HepG2 (cell line): ENCODE data around the gene RAC3. TPM values are rescaled to one million over a fixed set of nuclear protein-coding genes. Genes with fewer than 3 reads are reported as not detected.

Experiments used
- ATF1 ChIP-seq: IDR thresholded peaks from 2 replicates; pipeline ENCODE4 v1.6.1; 2016; ENCODE audit warnings: mild to moderate bottlenecking, control low read depth
- KLF9 ChIP-seq: IDR thresholded peaks from 2 replicates; pipeline ENCODE4 v1.6.1; 2016; ENCODE audit warnings: low read depth
- MTA1 ChIP-seq: sonication (generic); formaldehyde crosslinking; IDR thresholded peaks from 2 replicates; pipeline ENCODE4 v1.4.0; 2020; ENCODE audit warnings: missing genetic modification reagents, mild to moderate bottlenecking, borderline replicate concordance
- RFX3 ChIP-seq: IDR thresholded peaks from 2 replicates; pipeline ENCODE4 v1.6.1; 2016; ENCODE audit warnings: missing biosample characterization, missing genetic modification reagents
- THYN1 ChIP-seq: sonication (generic); formaldehyde crosslinking; IDR thresholded peaks from 2 replicates; pipeline ENCODE4 v1.8.1; 2023; ENCODE audit warnings: low read depth, mild to moderate bottlenecking, moderate library complexity, missing genetic modification reagents, borderline replicate concordance
- TOE1 ChIP-seq: sonication (generic); formaldehyde crosslinking; IDR thresholded peaks from 2 replicates; pipeline ENCODE4 v1.4.0; 2020; ENCODE audit warnings: mild to moderate bottlenecking, missing genetic modification reagents
- ZNF367 ChIP-seq: sonication (generic); formaldehyde crosslinking; IDR thresholded peaks from 2 replicates; pipeline ENCODE4 v1.4.0; 2020; ENCODE audit warnings: missing genetic modification reagents, borderline replicate concordance
- ZNF432 ChIP-seq: sonication (generic); formaldehyde crosslinking; IDR thresholded peaks from 2 replicates; pipeline ENCODE4 v1.5.0; 2020; ENCODE audit warnings: missing genetic modification reagents, mild to moderate bottlenecking, borderline replicate concordance
- ZNF570 ChIP-seq: sonication (generic); formaldehyde crosslinking; IDR thresholded peaks from 2 replicates; pipeline ENCODE4 v1.4.0; 2020; ENCODE audit warnings: mild to moderate bottlenecking, missing genetic modification reagents, borderline replicate concordance
- ZNF746 ChIP-seq: sonication (generic); formaldehyde crosslinking; IDR thresholded peaks from 2 replicates; pipeline ENCODE4 v1.8.0; 2022; ENCODE audit warnings: mild to moderate bottlenecking, missing genetic modification reagents
- ZNF816 ChIP-seq: sonication (generic); formaldehyde crosslinking; IDR thresholded peaks from 2 replicates; pipeline ENCODE4 v1.8.0; 2022; ENCODE audit warnings: missing genetic modification reagents, mild to moderate bottlenecking, borderline replicate concordance
- polyA plus RNA-seq, 8 experiments: library from polyadenylated mRNA; depleted of rRNA in 3 of 8; stranded (reverse) in 7 of 8; unstranded in 1 of 8; fragments of >200 nt; fragmentation: Illumina TruSeq in 4 of 8; extraction: Trizol in 4 of 8; gene quantifications; 2 replicates each; pipeline versions ENCODE4 v1.2.1 to v1.2.3, GENCODE V29; 2011 to 2016; ENCODE audit warnings: low read depth in 4 of 8, missing spikeins in 1 of 8, mixed read lengths in 1 of 8; ENCODE audit not compliant: insufficient read depth in 1 of 8
- total RNA-seq, 5 experiments: library from RNA; depleted of rRNA; stranded (reverse); fragments of >200 nt; fragmentation: Illumina TruSeq; extraction: Trizol; gene quantifications; 2 replicates each; pipeline ENCODE4 v1.2.3, GENCODE V29; 2016; ENCODE audit warnings: low read depth in 1 of 5
- TF ChIP-seq, protein P1 (sequence below): sonication (generic); formaldehyde crosslinking; IDR thresholded peaks from 2 replicates; pipeline ENCODE4 v1.5.1; 2020; ENCODE audit warnings: mild to moderate bottlenecking, moderate library complexity, missing genetic modification reagents
- TF ChIP-seq, protein P2 (sequence below): sonication (generic); formaldehyde crosslinking; IDR thresholded peaks from 2 replicates; pipeline ENCODE4 v1.4.0; 2020; ENCODE audit warnings: missing genetic modification reagents
- TF ChIP-seq, protein P3 (sequence below): IDR thresholded peaks from 2 replicates; pipeline ENCODE4 v1.6.1; 2018; ENCODE audit warnings: missing genetic modification reagents
- TF ChIP-seq, protein P4 (sequence below): sonication (generic); formaldehyde crosslinking; IDR thresholded peaks from 2 replicates; pipeline ENCODE4 v1.4.0; 2020; ENCODE audit warnings: mild to moderate bottlenecking, missing genetic modification reagents
- TF ChIP-seq, protein P5 (sequence below): IDR thresholded peaks from 2 replicates; pipeline ENCODE4 v1.6.1; 2016; ENCODE audit warnings: mild to moderate bottlenecking

Gene RAC3
- total and polyA plus RNA-seq, 2 of the 13 experiments (the other 11 are each of a cell fraction or from before 2014, with no cell fraction given) = 10.5 to 21.3 TPM

DNA sequence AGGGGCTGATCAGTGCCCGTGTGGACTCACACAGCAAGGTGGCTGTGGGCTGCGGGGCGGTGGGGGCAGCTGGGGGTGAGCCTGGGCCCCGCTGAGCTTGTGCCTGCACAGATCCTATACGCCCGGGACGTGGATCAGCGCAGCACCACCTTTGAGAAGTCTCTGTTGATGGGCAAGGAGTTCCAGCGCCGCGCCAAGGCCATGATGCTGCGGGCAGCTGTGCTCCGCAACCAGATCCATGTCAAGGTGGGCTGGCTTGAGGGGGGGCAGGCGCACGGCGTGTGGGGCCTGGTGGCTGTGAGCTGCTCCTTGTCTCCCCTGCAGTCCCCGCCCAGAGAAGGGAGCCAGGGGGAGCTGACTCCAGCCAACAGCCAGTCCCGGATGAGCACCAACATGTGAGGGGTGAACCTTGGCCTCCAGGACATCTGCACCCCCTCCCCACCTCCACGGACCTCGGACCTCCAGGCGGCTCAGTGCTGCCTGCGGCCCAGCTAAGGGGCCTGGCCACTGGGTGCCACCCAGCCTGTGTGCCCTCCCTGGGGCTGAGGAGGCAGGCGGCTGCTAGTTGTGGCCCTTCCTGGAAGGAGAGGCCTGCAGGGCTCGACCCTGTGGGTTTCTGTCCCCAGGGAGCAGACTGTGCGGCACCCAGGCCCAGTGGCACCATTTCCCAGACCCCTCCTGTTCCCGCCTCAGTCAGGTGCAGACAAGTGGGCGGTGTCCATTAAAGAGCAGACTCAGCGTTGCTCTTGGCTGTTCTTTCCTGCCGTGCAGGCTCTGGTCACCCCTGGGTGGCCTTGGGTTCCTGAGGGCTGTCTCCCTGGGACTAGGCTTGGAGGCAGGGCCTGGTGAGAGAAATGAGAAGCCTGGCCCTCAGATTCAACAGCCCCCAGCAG is 25.5 kb downstream of the RAC3 start (continued):
- TF ChIP-seq KLF9 (CRISPR knock-in tag) (0 out of 2 replicates have a peak, but pooled peaks have one; percentile 49), RFX3 (CRISPR knock-in tag) (no peak), TOE1 (CRISPR knock-in tag) (no peak; the same call in 1 of the 2 replicates), MTA1 (CRISPR knock-in tag) (peak; percentile 97), ZNF367 (no peak), ZNF746 (CRISPR knock-in tag) (no peak), ZNF432 (CRISPR knock-in tag) (no peak), THYN1 (CRISPR knock-in tag) (no peak), ATF1 (no peak), ZNF570 (CRISPR knock-in tag) (0 out of 2 replicates have a peak, but pooled peaks have one; percentile 30), ZNF816 (CRISPR knock-in tag) (no peak)
- TF ChIP-seq, protein P1, sequence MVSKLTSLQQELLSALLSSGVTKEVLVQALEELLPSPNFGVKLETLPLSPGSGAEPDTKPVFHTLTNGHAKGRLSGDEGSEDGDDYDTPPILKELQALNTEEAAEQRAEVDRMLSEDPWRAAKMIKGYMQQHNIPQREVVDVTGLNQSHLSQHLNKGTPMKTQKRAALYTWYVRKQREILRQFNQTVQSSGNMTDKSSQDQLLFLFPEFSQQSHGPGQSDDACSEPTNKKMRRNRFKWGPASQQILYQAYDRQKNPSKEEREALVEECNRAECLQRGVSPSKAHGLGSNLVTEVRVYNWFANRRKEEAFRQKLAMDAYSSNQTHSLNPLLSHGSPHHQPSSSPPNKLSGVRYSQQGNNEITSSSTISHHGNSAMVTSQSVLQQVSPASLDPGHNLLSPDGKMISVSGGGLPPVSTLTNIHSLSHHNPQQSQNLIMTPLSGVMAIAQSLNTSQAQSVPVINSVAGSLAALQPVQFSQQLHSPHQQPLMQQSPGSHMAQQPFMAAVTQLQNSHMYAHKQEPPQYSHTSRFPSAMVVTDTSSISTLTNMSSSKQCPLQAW (CRISPR knock-in tag) = peak; percentile 68; the same call in 1 of the 2 replicates
- TF ChIP-seq, protein P2, sequence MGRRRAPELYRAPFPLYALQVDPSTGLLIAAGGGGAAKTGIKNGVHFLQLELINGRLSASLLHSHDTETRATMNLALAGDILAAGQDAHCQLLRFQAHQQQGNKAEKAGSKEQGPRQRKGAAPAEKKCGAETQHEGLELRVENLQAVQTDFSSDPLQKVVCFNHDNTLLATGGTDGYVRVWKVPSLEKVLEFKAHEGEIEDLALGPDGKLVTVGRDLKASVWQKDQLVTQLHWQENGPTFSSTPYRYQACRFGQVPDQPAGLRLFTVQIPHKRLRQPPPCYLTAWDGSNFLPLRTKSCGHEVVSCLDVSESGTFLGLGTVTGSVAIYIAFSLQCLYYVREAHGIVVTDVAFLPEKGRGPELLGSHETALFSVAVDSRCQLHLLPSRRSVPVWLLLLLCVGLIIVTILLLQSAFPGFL = no peak
- TF ChIP-seq, protein P3, sequence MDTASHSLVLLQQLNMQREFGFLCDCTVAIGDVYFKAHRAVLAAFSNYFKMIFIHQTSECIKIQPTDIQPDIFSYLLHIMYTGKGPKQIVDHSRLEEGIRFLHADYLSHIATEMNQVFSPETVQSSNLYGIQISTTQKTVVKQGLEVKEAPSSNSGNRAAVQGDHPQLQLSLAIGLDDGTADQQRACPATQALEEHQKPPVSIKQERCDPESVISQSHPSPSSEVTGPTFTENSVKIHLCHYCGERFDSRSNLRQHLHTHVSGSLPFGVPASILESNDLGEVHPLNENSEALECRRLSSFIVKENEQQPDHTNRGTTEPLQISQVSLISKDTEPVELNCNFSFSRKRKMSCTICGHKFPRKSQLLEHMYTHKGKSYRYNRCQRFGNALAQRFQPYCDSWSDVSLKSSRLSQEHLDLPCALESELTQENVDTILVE (CRISPR knock-in tag) = no peak; the same call in 1 of the 2 replicates
- TF ChIP-seq, protein P4, sequence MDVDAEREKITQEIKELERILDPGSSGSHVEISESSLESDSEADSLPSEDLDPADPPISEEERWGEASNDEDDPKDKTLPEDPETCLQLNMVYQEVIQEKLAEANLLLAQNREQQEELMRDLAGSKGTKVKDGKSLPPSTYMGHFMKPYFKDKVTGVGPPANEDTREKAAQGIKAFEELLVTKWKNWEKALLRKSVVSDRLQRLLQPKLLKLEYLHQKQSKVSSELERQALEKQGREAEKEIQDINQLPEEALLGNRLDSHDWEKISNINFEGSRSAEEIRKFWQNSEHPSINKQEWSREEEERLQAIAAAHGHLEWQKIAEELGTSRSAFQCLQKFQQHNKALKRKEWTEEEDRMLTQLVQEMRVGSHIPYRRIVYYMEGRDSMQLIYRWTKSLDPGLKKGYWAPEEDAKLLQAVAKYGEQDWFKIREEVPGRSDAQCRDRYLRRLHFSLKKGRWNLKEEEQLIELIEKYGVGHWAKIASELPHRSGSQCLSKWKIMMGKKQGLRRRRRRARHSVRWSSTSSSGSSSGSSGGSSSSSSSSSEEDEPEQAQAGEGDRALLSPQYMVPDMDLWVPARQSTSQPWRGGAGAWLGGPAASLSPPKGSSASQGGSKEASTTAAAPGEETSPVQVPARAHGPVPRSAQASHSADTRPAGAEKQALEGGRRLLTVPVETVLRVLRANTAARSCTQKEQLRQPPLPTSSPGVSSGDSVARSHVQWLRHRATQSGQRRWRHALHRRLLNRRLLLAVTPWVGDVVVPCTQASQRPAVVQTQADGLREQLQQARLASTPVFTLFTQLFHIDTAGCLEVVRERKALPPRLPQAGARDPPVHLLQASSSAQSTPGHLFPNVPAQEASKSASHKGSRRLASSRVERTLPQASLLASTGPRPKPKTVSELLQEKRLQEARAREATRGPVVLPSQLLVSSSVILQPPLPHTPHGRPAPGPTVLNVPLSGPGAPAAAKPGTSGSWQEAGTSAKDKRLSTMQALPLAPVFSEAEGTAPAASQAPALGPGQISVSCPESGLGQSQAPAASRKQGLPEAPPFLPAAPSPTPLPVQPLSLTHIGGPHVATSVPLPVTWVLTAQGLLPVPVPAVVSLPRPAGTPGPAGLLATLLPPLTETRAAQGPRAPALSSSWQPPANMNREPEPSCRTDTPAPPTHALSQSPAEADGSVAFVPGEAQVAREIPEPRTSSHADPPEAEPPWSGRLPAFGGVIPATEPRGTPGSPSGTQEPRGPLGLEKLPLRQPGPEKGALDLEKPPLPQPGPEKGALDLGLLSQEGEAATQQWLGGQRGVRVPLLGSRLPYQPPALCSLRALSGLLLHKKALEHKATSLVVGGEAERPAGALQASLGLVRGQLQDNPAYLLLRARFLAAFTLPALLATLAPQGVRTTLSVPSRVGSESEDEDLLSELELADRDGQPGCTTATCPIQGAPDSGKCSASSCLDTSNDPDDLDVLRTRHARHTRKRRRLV = peak; percentile 72; the same call in 1 of the 2 replicates
- TF ChIP-seq, protein P5, sequence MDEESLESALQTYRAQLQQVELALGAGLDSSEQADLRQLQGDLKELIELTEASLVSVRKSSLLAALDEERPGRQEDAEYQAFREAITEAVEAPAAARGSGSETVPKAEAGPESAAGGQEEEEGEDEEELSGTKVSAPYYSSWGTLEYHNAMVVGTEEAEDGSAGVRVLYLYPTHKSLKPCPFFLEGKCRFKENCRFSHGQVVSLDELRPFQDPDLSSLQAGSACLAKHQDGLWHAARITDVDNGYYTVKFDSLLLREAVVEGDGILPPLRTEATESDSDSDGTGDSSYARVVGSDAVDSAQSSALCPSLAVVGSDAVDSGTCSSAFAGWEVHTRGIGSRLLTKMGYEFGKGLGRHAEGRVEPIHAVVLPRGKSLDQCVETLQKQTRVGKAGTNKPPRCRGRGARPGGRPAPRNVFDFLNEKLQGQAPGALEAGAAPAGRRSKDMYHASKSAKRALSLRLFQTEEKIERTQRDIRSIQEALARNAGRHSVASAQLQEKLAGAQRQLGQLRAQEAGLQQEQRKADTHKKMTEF (CRISPR knock-in tag) = peak; percentile 73; the same call in 1 of the 2 replicates
